OCI-LY1 (cell line): ENCODE measurements around the gene HNMT.

Experiments used
- CTCF ChIP-seq: fragments of 200-600 bp; sonication (generic), shearing (Covaris generic); IDR thresholded peaks from 2 replicates; pipeline ENCODE4 v1.5.1; 2017; ENCODE audit warnings: mild to moderate bottlenecking, antibody characterized with exemption, low read length, moderate library complexity, mixed read lengths
- EZH2 ChIP-seq: fragments of 200-600 bp; sonication (generic), shearing (Covaris generic); IDR thresholded peaks from 2 replicates; pipeline ENCODE4 v1.8.0; 2017; ENCODE audit warnings: borderline replicate concordance, mixed run types, mild to moderate bottlenecking, antibody characterized with exemption, low read length, moderate library complexity, mixed read lengths

GRCh38 chr2:137935591-137935990 lies 28.7 kb upstream of the HNMT start:
- TF ChIP-seq CTCF (no peak), EZH2 (no peak)
